ENCODE data around the gene FAM185A.
"Not testable (repeated sequence)": the region's sequence is repeated elsewhere in the genome, so short reads cannot be mapped to it uniquely, and the experiment has no call there.

The FAM185A gene

DNA sequence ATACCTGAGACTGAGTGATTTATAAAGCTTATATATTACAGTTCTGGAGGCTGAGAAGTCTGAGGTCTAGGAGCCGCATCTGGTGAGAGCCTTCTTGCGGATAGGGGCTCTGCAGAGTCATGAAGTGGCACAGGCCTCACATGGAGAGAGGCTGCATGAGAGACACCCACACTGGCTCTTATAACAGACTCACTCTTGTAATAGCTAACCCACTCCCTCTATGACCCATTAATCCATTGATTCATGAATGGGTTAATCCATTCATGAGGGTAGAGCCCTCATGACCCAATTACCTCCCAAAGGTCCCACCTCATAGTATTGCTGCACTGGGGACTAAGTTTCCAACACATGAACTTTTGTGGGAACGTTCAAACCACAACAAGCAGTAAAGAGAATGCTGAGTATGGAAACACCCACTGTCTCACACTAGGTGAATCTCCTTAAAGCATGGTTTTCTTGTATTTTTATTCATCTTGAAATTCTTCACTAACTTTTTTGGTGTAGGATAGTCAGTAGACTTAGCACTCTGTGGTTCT lies 20.9 kb downstream of the FAM185A start:
- not testable (repeated sequence) for H3K9ac ChIP-seq (ENCODE audit: low read length); H3K9me3 ChIP-seq (ENCODE audit: insufficient read depth, low read depth, low read length); H3K4ac ChIP-seq (ENCODE audit: low read depth, low read length); H3K79me2 ChIP-seq (ENCODE audit: control insufficient read depth, insufficient read depth, low read length, poor library complexity); H4K12ac ChIP-seq (ENCODE audit: low read depth, low read length); H2BK120ac ChIP-seq (ENCODE audit: insufficient read depth, low read length, poor library complexity); H4K91ac ChIP-seq (ENCODE audit: low read depth, low read length); H3K27ac ChIP-seq (ENCODE audit: low read depth, low read length); H3K23ac ChIP-seq (ENCODE audit: low read length); H3K4me2 ChIP-seq (ENCODE audit: low read length); H3K18ac ChIP-seq (ENCODE audit: low read length); H3K4me3 ChIP-seq (ENCODE audit: low read depth, low read length); H4K8ac ChIP-seq (ENCODE audit: low read depth, low read length); H3K4me1 ChIP-seq (ENCODE audit: control insufficient read depth in 1 of 2, insufficient read depth in 2 of 2, low read length in 2 of 2); H3K14ac ChIP-seq (ENCODE audit: low read length); H2BK12ac ChIP-seq (ENCODE audit: low read length); H2AK5ac ChIP-seq (ENCODE audit: low read length); H3K36me3 ChIP-seq (ENCODE audit: control insufficient read depth in 1 of 2, insufficient read depth in 2 of 2, low read length in 2 of 2); H2BK5ac ChIP-seq (ENCODE audit: low read depth, low read length, poor library complexity); DNase-seq; H2AFZ ChIP-seq (ENCODE audit: insufficient read depth, low read length, poor library complexity); H3K79me1 ChIP-seq (ENCODE audit: low read length); H3K27me3 ChIP-seq (ENCODE audit: insufficient read depth, low read length)
- WGBS (ENCODE audit: extremely low coverage, insufficient coverage, insufficient read length) = no CpG with 5 or more reads among the region's 3 CpGs

GRCh38 chr7:102770467-102770866 lies 21.7 kb downstream of the FAM185A start:
- H4K12ac ChIP-seq (ENCODE audit: low read depth, low read length); H3K27me3 ChIP-seq (ENCODE audit: insufficient read depth, low read length); H3K4me2 ChIP-seq (ENCODE audit: low read length); H3K14ac ChIP-seq (ENCODE audit: low read length); H3K79me2 ChIP-seq (ENCODE audit: control insufficient read depth, insufficient read depth, low read length, poor library complexity); H2BK120ac ChIP-seq (ENCODE audit: insufficient read depth, low read length, poor library complexity); H4K8ac ChIP-seq (ENCODE audit: low read depth, low read length); H4K91ac ChIP-seq (ENCODE audit: low read depth, low read length); H3K4ac ChIP-seq (ENCODE audit: low read depth, low read length); H2AFZ ChIP-seq (ENCODE audit: insufficient read depth, low read length, poor library complexity); H2AK5ac ChIP-seq (ENCODE audit: low read length); H3K9ac ChIP-seq (ENCODE audit: low read length); H3K18ac ChIP-seq (ENCODE audit: low read length); H2BK5ac ChIP-seq (ENCODE audit: low read depth, low read length, poor library complexity); H3K27ac ChIP-seq (ENCODE audit: low read depth, low read length); H3K9me3 ChIP-seq (ENCODE audit: insufficient read depth, low read depth, low read length); DNase-seq; H3K23ac ChIP-seq (ENCODE audit: low read length); H3K79me1 ChIP-seq (ENCODE audit: low read length); H3K4me3 ChIP-seq (ENCODE audit: low read depth, low read length); H3K36me3 ChIP-seq (ENCODE audit: control insufficient read depth in 1 of 2, insufficient read depth in 2 of 2, low read length in 2 of 2); H3K4me1 ChIP-seq (ENCODE audit: control insufficient read depth in 1 of 2, insufficient read depth in 2 of 2, low read length in 2 of 2); H2BK12ac ChIP-seq (ENCODE audit: low read length): not testable (repeated sequence)
- WGBS (ENCODE audit: extremely low coverage, insufficient coverage, insufficient read length) = no CpG with 5 or more reads among the region's 3 CpGs

GRCh38 chr7:102776217-102776616 lies 27.4 kb downstream of the FAM185A start:
- H3K4me1 ChIP-seq (ENCODE audit: control insufficient read depth in 1 of 2, insufficient read depth in 2 of 2, low read length in 2 of 2); H3K23ac ChIP-seq (ENCODE audit: low read length); H3K4ac ChIP-seq (ENCODE audit: low read depth, low read length); H3K4me2 ChIP-seq (ENCODE audit: low read length); DNase-seq; H3K36me3 ChIP-seq (ENCODE audit: control insufficient read depth in 1 of 2, insufficient read depth in 2 of 2, low read length in 2 of 2); H2AFZ ChIP-seq (ENCODE audit: insufficient read depth, low read length, poor library complexity); H2BK12ac ChIP-seq (ENCODE audit: low read length); H3K18ac ChIP-seq (ENCODE audit: low read length); H3K9me3 ChIP-seq (ENCODE audit: insufficient read depth, low read depth, low read length); H2BK120ac ChIP-seq (ENCODE audit: insufficient read depth, low read length, poor library complexity); H4K91ac ChIP-seq (ENCODE audit: low read depth, low read length); H4K8ac ChIP-seq (ENCODE audit: low read depth, low read length); H3K27me3 ChIP-seq (ENCODE audit: insufficient read depth, low read length); H2BK5ac ChIP-seq (ENCODE audit: low read depth, low read length, poor library complexity); H3K4me3 ChIP-seq (ENCODE audit: low read depth, low read length); H3K14ac ChIP-seq (ENCODE audit: low read length); H3K9ac ChIP-seq (ENCODE audit: low read length); H4K12ac ChIP-seq (ENCODE audit: low read depth, low read length); H3K79me2 ChIP-seq (ENCODE audit: control insufficient read depth, insufficient read depth, low read length, poor library complexity); H3K79me1 ChIP-seq (ENCODE audit: low read length); H2AK5ac ChIP-seq (ENCODE audit: low read length); H3K27ac ChIP-seq (ENCODE audit: low read depth, low read length): not testable (repeated sequence)

DNA sequence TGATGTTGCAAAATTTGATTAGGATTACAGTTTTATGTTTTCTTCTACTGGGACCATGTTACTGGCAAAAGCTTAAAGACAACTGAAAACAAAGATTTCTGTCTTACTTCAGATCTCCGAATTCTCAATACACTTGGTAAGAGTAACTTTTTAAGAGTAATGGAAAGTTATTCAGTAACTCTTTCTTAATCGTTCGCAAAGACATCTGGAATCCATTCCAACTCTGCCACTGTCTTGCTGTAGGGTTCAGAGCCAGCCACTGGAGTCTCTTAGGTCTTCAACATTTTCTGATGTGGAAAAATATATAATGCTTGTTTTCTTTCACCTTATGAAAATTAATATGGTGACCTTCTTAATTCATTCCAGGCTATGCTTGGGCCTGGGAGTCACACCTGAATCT lies 29.9 kb downstream of the FAM185A start:
- WGBS (ENCODE audit: extremely low coverage, insufficient coverage, insufficient read length) = no CpG with 5 or more reads among the region's 3 CpGs
- H2AK5ac ChIP-seq (ENCODE audit: low read length); H2BK5ac ChIP-seq (ENCODE audit: low read depth, low read length, poor library complexity); H3K4ac ChIP-seq (ENCODE audit: low read depth, low read length); H3K79me2 ChIP-seq (ENCODE audit: control insufficient read depth, insufficient read depth, low read length, poor library complexity); DNase-seq; H3K23ac ChIP-seq (ENCODE audit: low read length); H3K18ac ChIP-seq (ENCODE audit: low read length); H3K9me3 ChIP-seq (ENCODE audit: insufficient read depth, low read depth, low read length); H3K4me1 ChIP-seq (ENCODE audit: control insufficient read depth in 1 of 2, insufficient read depth in 2 of 2, low read length in 2 of 2); H3K4me3 ChIP-seq (ENCODE audit: low read depth, low read length); H3K27me3 ChIP-seq (ENCODE audit: insufficient read depth, low read length); H3K36me3 ChIP-seq (ENCODE audit: control insufficient read depth in 1 of 2, insufficient read depth in 2 of 2, low read length in 2 of 2); H3K14ac ChIP-seq (ENCODE audit: low read length); H4K91ac ChIP-seq (ENCODE audit: low read depth, low read length); H4K8ac ChIP-seq (ENCODE audit: low read depth, low read length); H2BK120ac ChIP-seq (ENCODE audit: insufficient read depth, low read length, poor library complexity); H3K27ac ChIP-seq (ENCODE audit: low read depth, low read length); H2AFZ ChIP-seq (ENCODE audit: insufficient read depth, low read length, poor library complexity); H3K9ac ChIP-seq (ENCODE audit: low read length); H3K4me2 ChIP-seq (ENCODE audit: low read length); H2BK12ac ChIP-seq (ENCODE audit: low read length); H4K12ac ChIP-seq (ENCODE audit: low read depth, low read length); H3K79me1 ChIP-seq (ENCODE audit: low read length): not testable (repeated sequence)

All from trophoblast cell (in vitro differentiated cells and primary cell).